ENCODE measurements around the gene ATRNL1.

ATRNL1 gene

GRCh38 chr10:115093286-115093775 is at the start of gene ATRNL1:
ATRNL1 (plus strand) TSS chr10:115093365; CDS start chr10:115093751, 386 bp downstream.
- Histone ChIP-seq H3K27ac (ENCODE audit: low read depth, low read length) (peak within 1 kb of the TSS; percentile 79), H3K4me3 (ENCODE audit: low read length) (peak within 1 kb of the TSS; percentile 74), H3K36me3 (ENCODE audit: control insufficient read depth, insufficient read depth, low read length) (no peaks in the 10 kb centered on the region), H3K27me3 (ENCODE audit: control insufficient read depth, insufficient read depth, low read length) (peaks cover 2% of the 10 kb centered on the region), H3K9ac (ENCODE audit: low read length) (no peak within 1 kb of the TSS), H3K4me1 (ENCODE audit: control insufficient read depth, insufficient read depth, low read length) (peaks cover 3% of the 10 kb centered on the region)

- Histone ChIP-seq H3K27me3 (ENCODE audit: control insufficient read depth, insufficient read depth, low read length) (no peaks in the 10 kb centered on the region), H3K9ac (ENCODE audit: low read length) (no peak overlapping the region), H3K27ac (ENCODE audit: low read depth, low read length) (no peak overlapping the region), H3K4me3 (ENCODE audit: low read length) (no peak overlapping the region), H3K4me1 (ENCODE audit: control insufficient read depth, insufficient read depth, low read length) (no peaks in the 10 kb centered on the region), H3K36me3 (ENCODE audit: control insufficient read depth, insufficient read depth, low read length) (no peaks in the 10 kb centered on the region)
These were observed 49.4 kb upstream of the ATRNL1 start for GRCh38 chr10:115043719-115044118.

DNA sequence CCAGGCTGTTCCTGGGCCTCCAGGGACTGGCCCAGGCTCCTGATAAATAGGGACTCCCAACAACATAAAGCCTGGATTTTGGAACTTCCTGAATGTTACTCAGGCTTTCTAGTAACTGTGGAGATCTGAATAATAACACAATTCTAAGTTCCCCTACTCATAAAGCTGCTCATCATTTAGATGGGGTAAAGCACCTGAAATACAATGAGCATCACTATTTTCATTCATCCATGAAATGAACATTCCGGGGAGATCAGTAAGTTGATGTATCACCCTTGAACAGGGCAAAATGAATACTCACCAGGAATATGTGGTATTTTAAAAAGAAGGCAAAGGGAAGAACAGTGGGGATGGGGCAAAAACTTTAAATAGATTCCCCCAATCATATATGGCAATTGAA is 48.3 kb upstream of the ATRNL1 start:
- H3K4me1 ChIP-seq (ENCODE audit: control insufficient read depth, insufficient read depth, low read length) = no peaks in the 10 kb centered on the region
- H3K9ac ChIP-seq (ENCODE audit: low read length) = no peak overlapping the region
- no peaks in the 10 kb centered on the region for H3K36me3 ChIP-seq (ENCODE audit: control insufficient read depth, insufficient read depth, low read length)
- H3K27me3 ChIP-seq (ENCODE audit: control insufficient read depth, insufficient read depth, low read length) = no peaks in the 10 kb centered on the region
- no peak overlapping the region for H3K27ac ChIP-seq (ENCODE audit: low read depth, low read length)
- no peak overlapping the region for H3K4me3 ChIP-seq (ENCODE audit: low read length)

- Histone ChIP-seq H3K27me3 (ENCODE audit: control insufficient read depth, insufficient read depth, low read length) (no peaks in the 10 kb centered on the region), H3K36me3 (ENCODE audit: control insufficient read depth, insufficient read depth, low read length) (no peaks in the 10 kb centered on the region), H3K4me3 (ENCODE audit: low read length) (no peak overlapping the region), H3K27ac (ENCODE audit: low read depth, low read length) (no peak overlapping the region), H3K9ac (ENCODE audit: low read length) (no peak overlapping the region), H3K4me1 (ENCODE audit: control insufficient read depth, insufficient read depth, low read length) (no peaks in the 10 kb centered on the region)
These were observed 47.7 kb upstream of the ATRNL1 start for GRCh38 chr10:115045499-115045898.

DNA sequence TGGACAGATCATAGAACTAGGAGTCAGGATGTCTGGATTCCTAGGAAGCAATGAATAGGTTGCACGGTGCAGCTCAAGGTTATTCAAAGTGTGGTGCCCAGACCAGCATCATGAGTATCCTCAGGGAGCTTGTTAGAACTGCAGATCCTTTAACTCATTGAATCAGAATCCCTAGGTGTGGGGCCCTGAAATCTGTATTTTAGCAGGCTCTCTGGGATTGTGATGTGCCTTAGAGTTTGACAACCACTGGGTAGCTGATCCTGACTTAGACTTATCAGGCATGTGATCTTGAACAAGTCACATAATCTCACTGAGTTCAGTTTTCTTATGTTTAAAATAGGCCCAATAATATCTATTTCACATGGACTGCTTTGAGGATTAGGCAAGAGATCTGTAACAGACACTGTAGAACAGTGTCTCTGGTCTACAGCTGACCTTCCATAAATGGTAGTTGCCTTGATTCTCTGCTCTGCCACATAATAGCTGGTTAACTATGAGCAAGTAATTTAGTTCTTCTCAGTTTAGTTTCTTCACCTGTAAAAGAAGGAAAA is 46.4 kb upstream of the ATRNL1 start:
- Histone ChIP-seq H3K9ac (ENCODE audit: low read length) (no peak overlapping the region), H3K27ac (ENCODE audit: low read depth, low read length) (no peak overlapping the region), H3K27me3 (ENCODE audit: control insufficient read depth, insufficient read depth, low read length) (no peaks in the 10 kb centered on the region), H3K36me3 (ENCODE audit: control insufficient read depth, insufficient read depth, low read length) (no peaks in the 10 kb centered on the region), H3K4me3 (ENCODE audit: low read length) (no peak overlapping the region), H3K4me1 (ENCODE audit: control insufficient read depth, insufficient read depth, low read length) (no peaks in the 10 kb centered on the region)

DNA sequence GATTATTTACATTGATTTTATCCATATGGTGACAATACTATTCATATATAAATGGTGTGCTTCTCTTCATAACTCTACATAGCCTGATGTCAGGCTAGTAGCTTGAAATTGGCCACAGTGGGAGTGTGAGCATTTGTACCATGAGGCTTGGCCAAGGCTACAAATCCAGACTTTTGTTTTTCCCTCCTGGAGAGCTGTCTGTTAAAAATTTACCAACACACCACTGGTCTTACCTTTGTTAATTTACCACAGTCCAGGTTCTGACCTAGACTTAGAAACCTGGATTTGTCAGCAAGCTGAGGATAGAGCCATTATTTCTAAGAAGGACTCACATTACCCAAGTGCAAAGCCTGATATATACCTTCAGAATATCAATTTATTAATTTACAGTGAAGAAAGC is 45.5 kb upstream of the ATRNL1 start:
- Histone ChIP-seq H3K9ac (ENCODE audit: low read length) (no peak overlapping the region), H3K4me3 (ENCODE audit: low read length) (no peak overlapping the region), H3K27ac (ENCODE audit: low read depth, low read length) (no peak overlapping the region), H3K27me3 (ENCODE audit: control insufficient read depth, insufficient read depth, low read length) (no peaks in the 10 kb centered on the region), H3K36me3 (ENCODE audit: control insufficient read depth, insufficient read depth, low read length) (no peaks in the 10 kb centered on the region), H3K4me1 (ENCODE audit: control insufficient read depth, insufficient read depth, low read length) (no peaks in the 10 kb centered on the region)

- Histone ChIP-seq H3K27me3 (ENCODE audit: control insufficient read depth, insufficient read depth, low read length) (no peaks in the 10 kb centered on the region), H3K9ac (ENCODE audit: low read length) (no peak overlapping the region), H3K27ac (ENCODE audit: low read depth, low read length) (no peak overlapping the region), H3K4me3 (ENCODE audit: low read length) (no peak overlapping the region), H3K36me3 (ENCODE audit: control insufficient read depth, insufficient read depth, low read length) (no peaks in the 10 kb centered on the region), H3K4me1 (ENCODE audit: control insufficient read depth, insufficient read depth, low read length) (no peaks in the 10 kb centered on the region)
These were observed 43.8 kb upstream of the ATRNL1 start for GRCh38 chr10:115049318-115049717.

DNA sequence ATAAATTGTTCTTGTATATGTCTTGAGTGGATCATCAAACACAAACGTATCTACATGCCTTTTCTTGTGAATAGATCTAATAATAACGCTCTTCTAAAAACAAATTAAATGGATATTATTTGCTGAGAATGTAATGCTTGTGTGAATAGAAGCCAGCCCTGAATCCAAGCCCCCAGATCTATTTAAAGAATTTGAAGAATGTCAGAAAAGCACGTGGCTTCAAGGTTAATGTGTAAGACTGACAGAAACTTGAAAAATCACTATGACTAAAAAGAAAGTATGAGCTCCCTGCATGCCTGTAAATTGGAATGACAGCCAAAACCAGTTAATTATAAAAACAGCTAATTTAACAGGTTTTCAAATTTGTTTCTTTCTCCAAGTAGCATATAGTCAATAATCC is 43.2 kb upstream of the ATRNL1 start:
- no peak overlapping the region for H3K9ac ChIP-seq (ENCODE audit: low read length)
- H3K27me3 ChIP-seq (ENCODE audit: control insufficient read depth, insufficient read depth, low read length) = no peaks in the 10 kb centered on the region
- H3K4me3 ChIP-seq (ENCODE audit: low read length) = no peak overlapping the region
- H3K36me3 ChIP-seq (ENCODE audit: control insufficient read depth, insufficient read depth, low read length) = no peaks in the 10 kb centered on the region
- H3K4me1 ChIP-seq (ENCODE audit: control insufficient read depth, insufficient read depth, low read length) = no peaks in the 10 kb centered on the region
- H3K27ac ChIP-seq (ENCODE audit: low read depth, low read length) = no peak overlapping the region

DNA sequence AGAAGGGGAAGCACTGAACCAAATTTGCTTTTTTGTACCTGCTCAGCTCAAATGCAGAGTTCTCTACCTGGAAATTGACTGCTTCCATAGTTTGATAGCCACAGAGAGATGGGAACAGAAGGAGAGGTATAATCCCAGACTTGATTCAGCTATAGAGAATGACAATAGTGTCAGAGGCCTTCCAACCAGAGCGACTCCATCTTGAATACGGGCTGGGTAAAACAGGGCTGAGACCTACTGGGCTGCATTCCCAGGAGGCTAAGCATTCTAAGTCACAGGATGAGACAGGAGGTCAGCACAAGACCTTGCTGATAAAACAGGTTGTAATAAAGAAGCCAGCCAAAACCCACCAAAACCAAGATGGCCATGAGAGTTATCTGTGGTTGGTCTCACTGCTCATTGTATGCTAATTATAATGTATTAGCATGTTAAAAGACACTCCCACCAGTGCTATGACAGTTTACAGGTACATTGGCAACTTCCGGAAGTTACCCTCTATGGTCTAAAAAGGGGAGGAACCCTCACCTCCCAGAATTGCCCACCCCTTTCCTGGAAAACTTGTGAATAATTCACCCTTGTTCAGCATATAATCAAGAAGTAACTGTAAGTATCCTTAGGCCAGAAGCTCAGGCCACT is 42.7 kb upstream of the ATRNL1 start:
- no peak overlapping the region for H3K9ac ChIP-seq (ENCODE audit: low read length)
- no peak overlapping the region for H3K4me3 ChIP-seq (ENCODE audit: low read length)
- H3K27me3 ChIP-seq (ENCODE audit: control insufficient read depth, insufficient read depth, low read length) = no peaks in the 10 kb centered on the region
- H3K4me1 ChIP-seq (ENCODE audit: control insufficient read depth, insufficient read depth, low read length) = no peaks in the 10 kb centered on the region
- H3K36me3 ChIP-seq (ENCODE audit: control insufficient read depth, insufficient read depth, low read length) = no peaks in the 10 kb centered on the region
- no peak overlapping the region for H3K27ac ChIP-seq (ENCODE audit: low read depth, low read length)

GRCh38 chr10:115051216-115051615 is 41.9 kb upstream of the ATRNL1 start:
- Histone ChIP-seq H3K36me3 (ENCODE audit: control insufficient read depth, insufficient read depth, low read length) (no peaks in the 10 kb centered on the region), H3K27me3 (ENCODE audit: control insufficient read depth, insufficient read depth, low read length) (no peaks in the 10 kb centered on the region), H3K27ac (ENCODE audit: low read depth, low read length) (no peak overlapping the region), H3K9ac (ENCODE audit: low read length) (no peak overlapping the region), H3K4me3 (ENCODE audit: low read length) (no peak overlapping the region), H3K4me1 (ENCODE audit: control insufficient read depth, insufficient read depth, low read length) (no peaks in the 10 kb centered on the region)

DNA sequence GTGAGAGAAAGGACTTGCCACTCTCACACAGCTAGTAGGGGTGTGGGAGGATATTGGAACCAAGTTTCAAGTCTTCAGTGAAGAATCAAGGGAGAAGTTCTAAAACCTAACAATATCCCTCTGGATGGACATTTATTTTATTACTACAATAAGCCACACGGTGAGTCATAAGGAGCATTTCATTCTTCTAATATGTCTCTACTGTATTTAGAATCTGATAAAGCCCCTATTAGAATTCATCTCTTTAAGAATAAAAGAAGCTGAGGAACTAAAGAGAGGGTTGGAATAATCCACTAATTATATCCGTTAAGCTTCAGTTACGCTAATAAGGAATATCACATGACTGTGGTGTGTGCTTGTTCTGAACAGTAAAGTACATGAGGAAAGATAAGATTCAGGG is 40.9 kb upstream of the ATRNL1 start:
- Histone ChIP-seq H3K4me3 (ENCODE audit: low read length) (no peak overlapping the region), H3K4me1 (ENCODE audit: control insufficient read depth, insufficient read depth, low read length) (no peaks in the 10 kb centered on the region), H3K36me3 (ENCODE audit: control insufficient read depth, insufficient read depth, low read length) (no peaks in the 10 kb centered on the region), H3K9ac (ENCODE audit: low read length) (no peak overlapping the region), H3K27me3 (ENCODE audit: control insufficient read depth, insufficient read depth, low read length) (no peaks in the 10 kb centered on the region), H3K27ac (ENCODE audit: low read depth, low read length) (no peak overlapping the region)

GRCh38 chr10:115052728-115053127 is 40.4 kb upstream of the ATRNL1 start:
- no peaks in the 10 kb centered on the region for H3K27me3 ChIP-seq (ENCODE audit: control insufficient read depth, insufficient read depth, low read length)
- no peak overlapping the region for H3K27ac ChIP-seq (ENCODE audit: low read depth, low read length)
- no peak overlapping the region for H3K4me3 ChIP-seq (ENCODE audit: low read length)

DNA sequence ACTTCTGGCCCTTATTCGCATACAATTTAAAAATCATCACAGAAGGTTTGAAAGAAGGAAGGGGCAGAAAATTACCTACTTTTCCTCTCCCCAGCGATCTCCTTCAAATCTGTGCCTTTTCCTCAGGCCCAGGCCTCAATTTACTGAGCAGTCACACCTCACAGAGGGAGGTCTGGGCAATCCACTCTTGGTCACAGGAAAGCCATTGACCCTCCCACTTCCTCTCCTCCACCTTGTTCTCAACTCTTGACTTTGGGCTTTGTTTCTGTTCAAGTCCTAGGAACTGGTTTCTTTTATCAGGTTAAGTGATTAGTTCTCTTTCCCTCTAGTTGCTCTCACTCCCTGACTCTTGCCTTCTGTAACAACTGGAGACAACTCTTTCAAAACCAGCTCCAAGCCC is 37.0 kb upstream of the ATRNL1 start:
- Histone ChIP-seq H3K4me3 (ENCODE audit: low read length) (no peak overlapping the region), H3K27ac (ENCODE audit: low read depth, low read length) (no peak overlapping the region), H3K9ac (ENCODE audit: low read length) (no peak overlapping the region), H3K36me3 (ENCODE audit: control insufficient read depth, insufficient read depth, low read length) (no peaks in the 10 kb centered on the region), H3K27me3 (ENCODE audit: control insufficient read depth, insufficient read depth, low read length) (no peaks in the 10 kb centered on the region), H3K4me1 (ENCODE audit: control insufficient read depth, insufficient read depth, low read length) (no peaks in the 10 kb centered on the region)

More at GRCh38 chr10:115052728-115053127, 40.4 kb upstream of the ATRNL1 start:
- Histone ChIP-seq H3K4me1 (ENCODE audit: control insufficient read depth, insufficient read depth, low read length) (no peaks in the 10 kb centered on the region), H3K36me3 (ENCODE audit: control insufficient read depth, insufficient read depth, low read length) (no peaks in the 10 kb centered on the region), H3K9ac (ENCODE audit: low read length) (no peak overlapping the region)
